NCI-H2171 (cell line): ENCODE results near the gene NEK3.
A peak's percentile ranks its signal among the peaks of the same experiment; 100 is the strongest.
"Not testable (repeated sequence)": the region's sequence is repeated elsewhere in the genome, so short reads cannot be mapped to it uniquely, and the experiment has no call there.

ENCODE experiments used
- DNase-seq: peaks from one replicate; lab custom pipeline; 2025; lab: John Stamatoyannopoulos, UW

NEK3 gene

DNA sequence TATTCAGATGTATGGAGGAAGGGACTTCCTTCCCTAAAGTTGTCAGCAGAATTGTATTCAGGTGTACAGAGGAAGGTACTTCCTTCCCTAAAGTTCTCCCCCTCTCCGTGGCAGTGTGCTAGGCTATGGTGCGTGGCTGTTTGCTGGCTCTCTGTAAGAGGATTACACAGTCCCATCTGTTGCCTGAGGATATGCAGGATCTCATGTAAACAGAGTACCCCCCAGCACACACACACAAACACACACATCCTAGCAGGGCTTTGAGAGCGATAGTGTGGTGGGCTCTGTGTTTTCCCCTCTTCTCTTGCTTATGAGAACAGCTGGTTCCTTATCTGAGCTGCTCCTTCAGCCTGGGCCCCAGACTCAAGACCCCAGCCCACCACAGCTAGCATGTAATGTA is 40.8 kb downstream of the NEK3 start:
- DNase-seq = peak; percentile 3

DNA sequence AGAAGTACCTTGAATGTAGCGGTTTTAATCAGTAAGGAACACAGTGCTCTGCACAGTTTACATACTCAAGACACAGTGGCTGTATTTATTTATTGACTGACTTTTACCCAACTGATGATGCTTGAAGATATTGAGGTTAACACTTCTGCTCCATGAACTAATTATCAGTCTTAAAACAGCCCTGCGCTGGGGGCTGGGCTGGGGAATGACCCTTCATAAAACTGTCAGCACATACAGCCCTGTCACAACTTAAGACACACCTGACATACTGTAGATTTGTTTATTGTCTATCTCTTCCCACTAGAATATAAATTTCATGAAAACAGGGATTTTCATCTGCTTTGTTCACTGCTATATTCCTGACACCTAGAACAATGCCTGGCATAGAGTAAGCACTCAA is 41.3 kb downstream of the NEK3 start:
- no peak for DNase-seq

DNA sequence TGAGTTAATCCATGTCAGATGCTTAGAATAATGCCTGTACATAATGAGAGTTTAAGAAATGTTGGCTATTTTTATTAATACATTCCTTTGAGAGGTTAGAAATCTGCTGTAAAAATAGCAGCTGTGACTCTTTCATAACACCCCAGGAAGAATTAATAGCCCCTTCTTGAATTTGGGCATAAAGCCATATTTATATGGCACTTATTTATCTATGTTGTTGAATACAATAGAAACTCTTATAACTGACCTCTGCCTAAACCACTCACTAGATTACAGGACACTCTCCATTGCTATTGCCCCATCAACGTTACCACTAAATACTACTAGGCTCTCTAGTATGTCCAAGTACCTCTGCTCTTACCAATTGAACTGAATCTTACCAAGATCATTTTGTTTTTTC is 46.8 kb downstream of the NEK3 start:
- DNase-seq = no peak

DNA sequence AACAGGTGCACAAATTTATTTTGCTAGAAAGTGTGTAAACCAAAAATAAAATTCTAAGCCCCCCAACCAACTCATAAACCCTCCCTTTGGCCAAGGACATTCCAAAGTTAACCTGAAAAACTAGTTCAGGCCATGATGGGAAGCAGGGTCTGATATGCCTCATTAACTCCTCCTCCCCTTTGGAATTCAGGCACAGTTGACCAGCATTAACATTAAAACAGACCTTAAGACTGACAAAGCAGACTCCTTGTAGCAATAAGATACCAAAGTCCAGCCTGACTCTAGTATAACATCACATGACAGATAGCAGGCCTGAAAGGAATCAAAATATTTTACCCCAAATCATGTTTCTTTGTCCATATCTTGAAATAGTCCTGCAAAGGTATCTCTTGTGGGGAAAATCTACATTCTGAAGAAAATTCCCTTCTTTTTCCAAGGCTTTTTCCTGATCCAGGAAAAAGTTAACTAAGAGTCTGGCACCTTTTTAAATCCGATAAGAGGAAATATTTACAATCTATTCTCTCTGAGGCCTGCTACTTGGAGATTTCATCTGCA is 50.2 kb downstream of the NEK3 start:
- DNase-seq = no peak

DNA sequence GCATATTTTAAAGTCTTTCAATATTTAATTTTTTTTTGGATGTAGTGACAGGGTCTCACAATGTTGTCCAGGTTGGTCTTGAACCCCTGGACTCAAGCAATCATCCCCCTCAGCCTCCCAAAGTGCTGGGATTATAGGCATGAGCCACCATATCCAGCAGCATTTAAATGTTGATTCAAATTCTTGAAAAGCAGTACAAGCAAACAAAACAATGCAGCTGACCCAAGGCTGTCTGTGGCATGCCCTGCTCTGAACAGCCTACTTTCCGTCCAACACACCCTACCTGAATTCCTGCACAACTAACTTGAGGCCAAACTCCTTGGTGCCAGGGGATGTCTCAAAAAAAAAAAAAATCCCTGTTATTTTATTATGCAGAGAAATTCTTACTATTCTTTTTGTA is 53.6 kb downstream of the NEK3 start:
- DNase-seq = no peak

DNA sequence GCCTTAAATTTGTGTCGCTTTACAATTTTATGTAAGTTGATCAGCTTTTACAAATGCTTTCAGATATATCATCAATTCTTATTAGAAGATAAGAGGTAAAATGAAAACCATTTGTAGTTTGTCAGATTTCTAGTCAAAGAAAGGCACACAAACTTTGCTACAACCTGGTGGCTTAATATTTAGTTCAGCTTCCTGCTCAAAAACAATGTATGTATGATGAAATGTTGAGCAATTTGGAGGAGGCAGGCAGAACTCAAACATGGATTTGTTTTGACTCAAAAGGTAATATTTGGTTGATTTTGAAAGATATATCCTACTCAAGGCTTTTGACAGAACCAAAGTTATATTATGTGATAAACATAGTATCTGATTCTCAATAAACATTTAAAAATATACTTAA is 54.8 kb downstream of the NEK3 start:
- DNase-seq = no peak

DNA sequence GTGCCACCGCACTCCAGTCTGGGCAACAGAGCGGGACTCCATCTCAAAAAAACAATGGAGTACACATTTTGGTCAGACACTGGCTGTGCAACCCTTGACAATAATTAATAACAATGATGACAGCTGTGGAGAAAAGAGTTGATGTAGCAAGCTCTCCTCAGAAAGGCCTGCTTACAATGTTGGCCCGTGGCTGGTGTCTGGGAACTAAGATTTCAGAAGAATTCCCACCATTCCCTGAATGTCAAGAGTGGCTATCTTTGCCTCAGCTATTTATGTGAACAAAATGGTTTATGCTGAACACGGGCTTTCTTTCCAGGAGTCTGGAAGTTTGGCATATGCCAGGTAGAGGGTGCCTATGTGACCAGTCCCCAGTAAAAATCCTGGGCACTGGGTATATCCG is 56.0 kb downstream of the NEK3 start:
- no peak for DNase-seq

DNA sequence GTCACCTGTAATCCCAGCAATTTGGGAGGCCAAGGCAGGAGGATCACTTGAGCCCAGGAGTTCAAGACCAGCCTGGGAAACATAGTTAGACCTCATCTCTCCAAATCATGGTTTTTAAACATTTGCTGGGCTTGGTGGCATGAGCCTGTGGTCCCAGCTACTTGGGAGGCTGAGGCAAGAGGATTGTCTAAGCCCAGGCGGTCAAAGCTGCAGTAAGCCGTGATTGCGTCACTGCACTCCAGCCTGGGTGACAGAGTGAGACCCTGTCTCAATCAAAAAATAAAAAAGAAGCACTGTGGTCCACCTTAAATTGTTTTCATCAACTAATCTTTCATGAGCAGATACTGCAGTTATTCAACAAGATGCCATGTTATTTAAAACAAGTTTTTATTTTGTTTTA is 57.0 kb downstream of the NEK3 start:
- DNase-seq = not testable (repeated sequence)

DNA sequence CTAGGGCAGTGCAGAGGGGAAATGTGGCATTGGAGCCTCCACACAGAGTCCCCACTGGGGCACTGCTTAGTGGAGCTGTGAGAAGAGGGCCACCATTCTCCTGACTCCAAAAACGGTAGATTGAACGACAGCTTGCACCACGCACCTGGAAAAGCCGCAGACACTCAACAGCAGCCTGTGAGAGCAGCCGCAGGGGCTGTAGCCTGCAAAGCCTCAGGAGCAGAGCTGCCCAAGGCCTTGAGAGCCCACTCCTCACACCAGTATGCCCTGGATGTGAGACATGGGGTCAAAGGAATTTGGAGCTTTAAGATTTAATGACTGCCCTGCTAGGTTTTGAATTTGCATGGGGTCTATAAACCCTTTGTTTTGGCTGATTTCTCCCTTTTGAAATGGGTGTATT is 62.2 kb downstream of the NEK3 start:
- DNase-seq = no peak

DNA sequence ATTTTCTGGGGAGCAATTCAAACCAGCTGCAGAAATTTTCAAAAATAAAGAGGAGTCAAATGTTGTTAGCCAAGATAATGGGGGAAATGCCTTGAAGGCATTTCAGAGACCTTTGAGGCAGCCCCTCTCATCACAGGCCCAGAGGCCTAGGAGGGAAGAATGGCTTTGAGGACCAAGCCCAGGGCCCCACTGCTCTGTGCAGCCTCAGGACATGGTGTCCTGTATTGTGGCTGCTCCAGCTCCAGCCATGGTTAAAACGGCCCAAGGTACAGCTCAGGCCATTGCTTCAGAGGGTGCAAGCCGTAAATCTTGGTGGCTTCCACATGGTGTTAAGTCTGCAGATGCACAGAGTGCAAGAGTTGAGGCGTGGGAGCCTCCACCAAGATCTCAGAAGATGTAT is 62.6 kb downstream of the NEK3 start:
- no peak for DNase-seq

DNA sequence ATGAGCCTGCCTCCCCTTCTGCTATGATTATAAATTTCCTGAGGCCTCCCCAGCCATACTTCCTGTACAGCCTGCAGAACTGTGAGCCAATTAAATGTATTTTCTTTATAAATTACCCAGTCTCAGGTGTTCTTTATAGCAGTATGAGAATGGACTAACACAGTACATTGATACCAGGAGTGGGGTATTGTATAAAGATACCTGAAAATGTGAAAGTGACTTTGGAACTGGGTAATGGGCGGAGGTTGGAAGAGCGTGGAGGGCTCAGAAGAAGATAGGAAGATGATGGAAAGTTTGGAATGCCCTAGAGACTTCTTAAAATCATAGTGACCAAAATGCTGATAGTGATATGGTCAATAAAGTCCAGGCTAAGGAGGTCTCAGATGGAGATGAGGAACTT is 63.3 kb downstream of the NEK3 start:
- no peak for DNase-seq

DNA sequence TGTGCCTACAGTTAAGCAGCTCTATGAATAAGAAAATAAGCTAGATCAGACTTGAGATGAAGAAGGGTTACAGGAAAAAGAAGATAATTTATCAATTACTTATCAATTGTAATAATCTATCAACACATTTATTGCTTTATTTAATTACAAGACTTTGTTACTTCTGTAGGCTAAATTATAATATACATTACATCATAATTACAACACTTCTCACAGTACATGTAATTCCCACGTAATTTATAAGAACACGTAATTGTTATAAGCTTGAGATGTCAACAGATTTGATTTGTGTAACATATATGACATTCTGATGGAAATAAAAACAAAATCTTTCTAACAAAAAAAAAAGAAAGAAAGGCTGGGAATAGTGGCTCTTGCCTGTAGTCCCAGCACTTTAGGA is 67.3 kb downstream of the NEK3 start:
- no peak for DNase-seq

DNA sequence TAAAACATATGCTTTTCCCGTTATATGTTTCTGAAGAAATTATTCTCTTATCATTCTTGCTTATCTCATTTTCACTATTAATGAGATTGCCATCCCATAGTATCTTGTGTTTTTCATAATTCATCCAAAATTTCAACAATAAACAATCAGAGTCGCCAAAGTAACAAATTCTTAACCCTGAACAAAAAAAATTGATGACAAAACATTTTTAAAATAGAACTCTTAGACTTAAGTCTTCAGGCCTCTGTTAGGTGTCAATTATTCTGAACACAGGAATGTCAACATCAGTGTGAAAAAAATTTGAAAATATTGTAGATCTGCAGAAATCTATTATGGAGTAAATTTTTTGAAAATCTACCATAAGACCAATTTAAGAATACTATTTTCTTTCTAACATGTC is 67.9 kb downstream of the NEK3 start:
- no peak for DNase-seq

DNA sequence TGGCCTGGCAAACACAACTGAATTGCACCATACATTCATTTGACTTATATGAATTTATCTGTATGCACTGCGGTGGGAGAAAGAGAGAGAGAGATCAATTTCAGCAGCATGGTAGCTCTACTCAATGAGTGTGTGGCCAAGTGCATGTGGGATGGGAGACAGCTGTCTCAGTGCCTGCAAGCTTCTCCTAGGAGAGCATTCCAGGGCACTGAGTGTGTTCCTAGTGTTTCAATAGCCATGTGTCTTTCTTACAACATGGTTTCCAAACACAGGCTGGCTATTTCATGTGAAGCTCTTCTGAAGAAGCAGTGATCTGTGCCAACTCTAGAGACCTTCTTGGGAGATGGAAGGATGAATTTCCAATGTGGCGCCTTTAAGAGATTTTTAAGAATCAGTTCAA is 74.0 kb downstream of the NEK3 start:
- DNase-seq = no peak

DNA sequence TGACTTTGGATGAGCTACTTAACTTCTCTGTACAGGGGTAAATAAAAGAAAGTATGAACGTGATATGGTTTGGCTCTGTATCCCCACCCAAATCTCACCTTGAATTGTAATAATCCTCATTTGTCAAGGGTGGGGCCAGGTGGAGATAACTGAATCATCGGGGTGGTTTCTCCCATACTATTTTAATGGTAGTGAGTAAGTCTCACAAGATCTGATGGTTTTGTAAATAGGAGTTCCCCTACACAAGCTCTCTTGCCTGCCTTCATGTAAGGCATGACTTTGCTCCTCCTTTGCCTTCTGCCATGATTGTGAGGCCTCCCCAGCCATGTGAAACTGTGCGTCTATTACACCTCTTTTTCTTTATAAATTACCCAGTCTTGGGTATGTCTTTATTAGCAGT is 74.4 kb downstream of the NEK3 start:
- DNase-seq = not testable (repeated sequence)
